GM18861 (cell line): ENCODE results near the gene OGA.

Experiments
- ATAC-seq: cut with Tn5 transposase; IDR thresholded peaks from one replicate; pipeline ENCODE4 v1.9.1; 2021; ENCODE audit not compliant: unreplicated experiment

Gene OGA

DNA sequence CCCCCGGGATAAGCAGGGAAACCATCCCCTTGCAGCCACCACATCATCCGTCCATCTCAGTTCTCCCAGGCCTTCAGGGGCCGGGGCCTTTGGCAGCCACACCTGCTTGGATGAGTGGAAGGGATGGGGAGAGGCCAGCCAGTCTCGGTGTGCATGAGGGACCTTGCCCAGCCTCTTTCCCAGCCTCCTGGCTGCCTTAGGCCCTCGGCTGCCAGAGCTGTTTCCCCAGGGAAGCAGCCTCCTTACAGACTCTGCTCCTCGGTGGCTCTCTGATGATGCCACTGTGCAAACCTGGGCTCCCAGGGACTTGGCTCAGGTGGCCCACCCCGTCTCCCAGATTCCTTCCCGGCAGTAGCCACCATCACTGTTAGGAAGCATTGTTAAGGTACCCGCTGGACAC lies 57.0 kb downstream of the OGA start:
- ATAC-seq: no peak

DNA sequence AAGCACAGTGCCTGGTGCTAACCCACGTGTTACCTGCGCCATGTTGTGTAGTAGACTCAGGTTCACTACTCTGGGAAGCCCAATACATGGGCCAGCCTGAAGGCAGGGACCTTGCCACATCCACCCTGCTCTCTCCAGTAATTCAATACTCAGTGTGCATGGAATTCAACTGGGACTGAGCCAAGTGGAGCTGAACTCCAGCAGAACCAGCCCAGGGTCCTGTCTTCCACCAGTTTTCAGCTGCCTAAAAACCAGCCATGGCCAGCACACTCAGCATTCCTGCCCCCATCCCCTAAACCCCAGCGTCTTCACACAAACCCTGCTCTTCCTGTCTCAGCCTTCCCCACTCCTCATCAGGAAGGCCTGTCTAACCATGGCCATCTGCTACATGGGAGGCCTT lies 57.7 kb downstream of the OGA start:
- ATAC-seq: no peak

DNA sequence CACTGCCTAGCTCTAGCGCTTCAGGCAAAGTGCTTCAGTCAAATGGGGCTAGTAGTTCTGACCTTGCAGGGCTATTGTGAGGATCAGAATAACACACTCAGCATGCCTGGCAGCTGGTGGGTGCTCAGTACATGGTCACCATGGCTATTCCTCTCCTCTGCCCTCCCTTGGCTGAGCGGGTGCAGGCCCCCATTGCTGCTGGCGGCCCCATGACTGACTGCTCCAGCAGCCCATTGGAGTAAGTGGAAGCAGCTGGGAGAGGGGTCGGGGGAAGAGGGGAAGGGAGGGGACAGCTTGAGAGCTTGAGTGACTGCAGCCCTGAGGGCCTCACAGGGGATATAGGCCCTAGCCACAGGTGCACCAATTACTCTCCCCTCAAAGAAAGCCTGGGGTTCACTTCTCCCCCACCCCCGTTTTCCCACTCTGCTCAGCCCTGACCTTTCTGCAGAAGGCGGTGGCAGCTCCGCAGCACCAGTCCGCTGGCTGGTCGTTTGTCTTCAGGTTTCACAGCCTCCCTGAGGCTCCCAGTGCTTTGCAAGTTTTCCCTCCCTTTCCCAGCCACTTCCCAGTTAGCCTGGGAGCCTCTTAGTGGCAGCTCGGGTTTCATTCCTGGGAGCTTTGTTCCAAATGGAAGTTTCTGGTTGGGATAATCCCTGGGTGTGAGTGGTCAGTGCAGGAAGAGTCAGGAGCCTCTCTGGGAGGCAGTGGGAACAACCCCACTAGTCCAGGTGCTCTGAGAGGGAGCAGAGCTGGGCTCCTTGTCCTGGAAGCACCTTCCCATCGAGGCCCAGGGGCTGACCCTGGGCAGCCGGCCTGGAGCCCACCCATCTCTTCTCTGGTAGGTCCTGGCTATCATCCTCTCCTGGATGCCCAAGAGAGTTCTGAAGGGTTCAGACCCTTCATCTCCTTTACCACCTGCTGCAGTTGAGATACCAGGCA lies 58.7 kb downstream of the OGA start:
- ATAC-seq: no peak

DNA sequence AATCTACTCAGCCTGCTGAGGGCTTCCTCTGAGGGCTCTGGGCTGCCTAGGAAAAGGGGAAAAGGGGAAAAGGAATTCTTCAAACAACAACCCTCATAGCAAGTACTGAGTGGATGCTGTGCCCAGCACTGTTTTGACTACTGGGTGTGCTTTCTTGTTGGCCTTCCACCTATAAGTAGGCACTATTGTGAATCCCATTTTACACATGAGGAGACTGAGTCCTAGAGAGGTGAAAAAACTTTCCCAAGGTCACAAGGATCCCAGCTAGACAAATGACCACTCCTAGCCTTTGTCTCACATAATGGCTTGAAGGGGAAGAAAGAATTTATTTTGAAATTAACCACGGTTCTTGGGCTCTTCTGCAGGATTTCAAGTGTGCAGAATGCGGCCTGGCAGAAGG lies 59.4 kb downstream of the OGA start:
- no peak for ATAC-seq

DNA sequence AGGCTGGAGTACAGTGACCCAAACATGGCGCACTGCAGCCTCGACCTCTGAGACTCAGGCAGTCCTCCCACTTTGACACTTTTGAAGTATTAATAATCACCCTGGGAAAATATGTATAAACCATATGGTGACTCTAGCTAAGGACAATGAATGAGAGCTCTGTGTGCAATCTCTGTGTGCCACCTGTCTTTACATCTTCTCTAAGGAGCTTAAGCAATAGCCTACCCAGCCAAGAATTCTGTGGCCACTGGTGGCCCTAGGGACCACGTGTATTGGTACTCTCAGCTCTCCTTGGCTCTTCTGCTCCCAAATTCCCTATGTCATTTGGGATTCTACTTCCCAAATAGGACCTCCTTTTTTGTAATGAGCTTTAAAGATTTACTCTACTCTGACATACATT lies 66.0 kb downstream of the OGA start:
- ATAC-seq: no peak

DNA sequence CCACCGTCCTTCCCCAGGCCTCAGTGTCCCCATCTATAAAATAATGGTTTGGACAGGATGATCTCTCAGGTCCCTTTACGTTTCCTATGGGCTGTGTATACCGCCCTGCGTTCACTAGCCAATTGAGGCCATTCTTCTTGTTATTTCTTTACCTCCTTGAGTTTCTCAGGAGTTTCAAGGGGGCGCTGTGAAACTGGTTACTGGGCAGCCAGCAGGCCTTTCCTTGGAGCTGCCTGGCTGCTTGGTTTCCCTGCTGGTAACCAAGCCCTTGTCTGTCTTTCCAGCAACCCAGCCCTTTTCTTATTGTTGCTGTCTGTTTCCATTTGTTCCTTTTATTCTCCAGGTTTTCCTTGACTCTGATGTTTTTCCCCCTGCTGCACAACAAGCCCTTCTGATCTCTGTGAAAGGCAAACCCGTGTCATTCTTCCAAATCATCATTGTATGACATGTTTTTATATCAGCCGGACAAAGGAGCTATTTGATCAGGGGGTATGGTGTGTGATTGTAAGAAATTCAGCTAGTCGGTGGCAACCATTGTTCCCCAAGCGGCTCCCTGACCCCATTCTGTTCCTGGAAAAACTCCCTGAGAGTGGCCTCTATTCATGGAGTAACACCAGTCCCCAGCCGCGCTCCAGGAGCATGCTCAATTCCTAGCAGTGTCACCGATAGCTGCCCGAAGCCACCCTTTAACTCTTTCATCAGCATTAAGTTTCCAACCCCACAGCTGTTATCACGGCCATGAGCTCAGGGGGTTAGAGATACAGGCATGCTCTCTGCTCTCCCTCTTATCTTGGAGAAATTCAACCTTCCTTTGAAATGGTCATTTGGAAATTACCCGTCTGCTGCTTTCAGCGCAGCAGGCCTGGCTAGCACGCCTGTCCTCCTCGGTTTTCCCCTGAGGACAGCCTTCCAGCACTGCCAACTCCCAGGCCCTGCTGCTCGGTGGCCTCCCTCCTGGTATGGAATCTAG lies 68.9 kb downstream of the OGA start:
- ATAC-seq: no peak

DNA sequence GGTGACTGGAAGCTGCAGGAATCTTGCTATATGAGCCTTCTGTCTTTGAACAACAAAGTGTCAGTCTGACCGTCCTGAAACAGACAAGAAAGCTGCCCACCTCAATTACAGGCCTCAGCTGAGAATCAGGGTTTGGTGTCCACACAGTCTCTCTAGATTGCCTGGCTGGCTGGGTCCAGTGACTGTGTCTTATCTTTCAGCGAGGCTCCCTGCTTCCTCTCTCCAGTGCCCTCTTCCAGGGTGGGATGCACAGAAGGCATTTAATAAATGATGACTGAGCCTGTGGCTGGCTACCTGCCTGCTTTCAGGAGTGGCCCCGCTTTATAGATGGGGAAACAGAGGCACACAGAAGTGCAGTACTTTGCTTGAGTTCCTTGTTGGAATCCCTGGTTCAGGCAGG lies 69.7 kb downstream of the OGA start:
- ATAC-seq: no peak

DNA sequence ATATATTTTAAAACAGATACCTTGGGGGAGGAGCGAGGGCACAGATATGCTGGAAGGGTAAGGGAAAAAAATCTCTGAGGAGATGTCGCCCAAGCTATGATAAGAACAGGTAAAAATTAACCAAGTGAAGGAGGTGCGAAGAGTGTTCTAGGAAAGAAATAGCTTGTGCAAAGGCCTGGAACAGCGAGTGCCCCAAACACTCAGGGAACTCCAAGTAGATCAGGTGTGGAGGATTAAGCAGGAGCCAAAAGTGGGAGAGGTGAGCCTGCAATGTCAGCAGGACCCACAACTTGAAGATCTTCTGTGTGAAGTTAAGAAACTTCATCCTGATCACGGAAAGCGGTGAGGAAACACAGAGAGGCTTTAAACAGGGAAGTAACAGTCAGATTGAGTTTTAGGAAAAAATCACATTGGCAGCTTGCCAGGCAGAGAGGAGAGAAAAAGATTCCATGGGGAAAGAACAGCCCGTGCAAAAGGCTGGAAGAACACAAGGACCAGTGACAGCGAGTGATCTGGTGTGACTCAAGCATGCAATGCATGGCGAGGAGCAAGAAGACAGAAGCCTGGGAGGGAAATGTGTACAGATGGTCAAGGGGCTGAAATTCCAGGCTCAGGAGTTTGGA lies 73.1 kb downstream of the OGA start:
- no peak for ATAC-seq

DNA sequence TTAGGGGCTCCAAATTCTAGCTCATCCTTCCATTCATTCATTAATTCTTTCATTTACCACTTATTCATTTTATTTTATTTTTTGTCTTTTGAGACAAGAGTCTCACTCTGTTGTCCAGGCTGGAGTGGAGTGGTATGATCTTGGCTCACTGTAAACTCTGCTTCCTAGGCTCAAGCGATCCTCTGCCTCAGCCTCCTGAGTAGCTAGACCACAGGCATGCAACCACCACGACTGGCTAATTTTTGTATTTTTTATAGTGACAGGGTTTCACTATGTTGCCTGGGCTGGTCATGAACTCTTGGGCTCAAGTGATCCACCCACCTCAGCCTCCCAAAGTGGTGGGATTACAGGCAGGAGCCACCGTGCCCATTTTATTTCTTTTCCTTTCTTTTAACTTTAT lies 74.0 kb downstream of the OGA start:
- no peak for ATAC-seq

DNA sequence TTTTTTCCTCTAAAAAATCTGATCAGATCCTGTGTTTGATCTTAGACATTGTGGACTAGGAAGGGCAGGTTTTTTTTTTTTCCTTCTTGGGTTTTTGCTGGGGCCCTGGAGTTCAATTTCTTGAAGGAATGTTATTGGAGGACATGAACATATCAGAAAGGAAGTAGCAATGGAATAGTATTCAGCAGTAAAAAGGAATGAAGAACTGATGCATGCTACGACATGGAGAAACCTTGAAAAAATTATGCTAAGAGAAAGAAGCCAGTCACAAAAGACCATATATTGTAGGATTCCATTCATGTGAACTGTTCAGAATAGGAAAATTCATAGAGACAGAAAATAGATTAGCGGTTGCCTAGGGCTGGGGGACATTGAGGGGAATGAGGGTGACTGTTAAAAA lies 76.3 kb downstream of the OGA start:
- no peak for ATAC-seq

DNA sequence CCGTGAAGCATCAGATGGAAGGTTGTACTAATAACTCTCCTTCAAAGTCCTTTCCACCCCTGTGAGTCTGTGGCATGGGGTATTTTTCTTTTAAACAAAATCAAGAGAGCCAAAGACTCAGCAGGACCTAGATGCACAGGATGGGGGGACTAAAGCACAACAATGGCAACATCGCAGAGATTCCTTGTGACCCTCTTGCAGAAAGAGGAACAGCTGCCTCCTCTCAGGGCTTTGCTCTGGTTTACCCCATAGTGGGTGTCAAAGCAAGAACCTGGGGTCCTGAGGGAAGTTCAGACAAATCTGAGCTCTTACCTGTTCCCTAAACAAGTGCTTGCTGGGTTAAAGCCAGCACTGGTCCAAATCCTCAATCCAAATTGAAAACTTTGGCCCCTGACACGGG lies 81.6 kb downstream of the OGA start:
- ATAC-seq: no peak
